HepG2 (cell line): ENCODE results near the gene IQUB. TPM values are rescaled to one million over a fixed set of nuclear protein-coding genes. Genes with fewer than 3 reads are reported as not detected.

ENCODE experiments used
- KDM5B ChIP-seq: sonication (generic); formaldehyde crosslinking; IDR thresholded peaks from 2 replicates; pipeline ENCODE4 v1.4.0; 2020; ENCODE audit warnings: missing genetic modification reagents, mild to moderate bottlenecking, borderline replicate concordance
- KLF9 ChIP-seq: IDR thresholded peaks from 2 replicates; pipeline ENCODE4 v1.6.1; 2016; ENCODE audit warnings: low read depth
- MIXL1 ChIP-seq: IDR thresholded peaks from 2 replicates; pipeline ENCODE4 v1.6.1; 2016
- REXO4 ChIP-seq: sonication (generic); formaldehyde crosslinking; IDR thresholded peaks from 2 replicates; pipeline ENCODE4 v1.8.0; 2022; ENCODE audit warnings: missing genetic modification reagents, mild to moderate bottlenecking, borderline replicate concordance
- SNAPC4 ChIP-seq: sonication (generic); formaldehyde crosslinking; IDR thresholded peaks from 2 replicates; pipeline ENCODE4 v1.4.0; 2020; ENCODE audit warnings: mild to moderate bottlenecking, missing genetic modification reagents
- ZNF20 ChIP-seq: sonication (generic); formaldehyde crosslinking; IDR thresholded peaks from 2 replicates; pipeline ENCODE4 v1.4.0; 2020; ENCODE audit warnings: mild to moderate bottlenecking, moderate library complexity, missing genetic modification reagents
- ZNF33A ChIP-seq: sonication (generic); formaldehyde crosslinking; IDR thresholded peaks from 2 replicates; pipeline ENCODE4 v1.5.1; 2020; ENCODE audit warnings: missing genetic modification reagents, mild to moderate bottlenecking, moderate library complexity, borderline replicate concordance
- ZNF407 ChIP-seq: sonication (generic); formaldehyde crosslinking; IDR thresholded peaks from one replicate; pipeline ENCODE4 v1.5.1; 2020; ENCODE audit warnings: mild to moderate bottlenecking, missing genetic modification reagents; ENCODE audit errors: not compliant biosample characterization
- ZNF460 ChIP-seq: sonication (generic); formaldehyde crosslinking; IDR thresholded peaks from 2 replicates; pipeline ENCODE4 v1.5.1; 2020; ENCODE audit warnings: missing genetic modification reagents, mild to moderate bottlenecking, borderline replicate concordance
- ZNF484 ChIP-seq: sonication (generic); formaldehyde crosslinking; IDR thresholded peaks from 2 replicates; pipeline ENCODE4 v1.5.1; 2020; ENCODE audit warnings: mild to moderate bottlenecking, low read depth, missing genetic modification reagents, borderline replicate concordance
- ZNF672 ChIP-seq: sonication (generic); formaldehyde crosslinking; IDR thresholded peaks from 2 replicates; pipeline ENCODE4 v1.8.1; 2022; ENCODE audit warnings: missing genetic modification reagents
- ZNF761 ChIP-seq: sonication (generic); formaldehyde crosslinking; conservative IDR thresholded peaks from 2 replicates; pipeline ENCODE4 v1.4.0; 2020; ENCODE audit warnings: mild to moderate bottlenecking, missing genetic modification reagents
- ZSCAN9 ChIP-seq: IDR thresholded peaks from 2 replicates; pipeline ENCODE4 v1.6.1; 2016; ENCODE audit warnings: borderline replicate concordance
- polyA plus RNA-seq, 8 experiments: library from polyadenylated mRNA; depleted of rRNA in 3 of 8; stranded (reverse) in 7 of 8; unstranded in 1 of 8; fragments of >200 nt; fragmentation: Illumina TruSeq in 4 of 8; extraction: Trizol in 4 of 8; gene quantifications; 2 replicates each; pipeline versions ENCODE4 v1.2.1 to v1.2.3, GENCODE V29; 2011 to 2016; ENCODE audit warnings: low read depth in 4 of 8, missing spikeins in 1 of 8, mixed read lengths in 1 of 8; ENCODE audit not compliant: insufficient read depth in 1 of 8
- total RNA-seq, 5 experiments: library from RNA; depleted of rRNA; stranded (reverse); fragments of >200 nt; fragmentation: Illumina TruSeq; extraction: Trizol; gene quantifications; 2 replicates each; pipeline ENCODE4 v1.2.3, GENCODE V29; 2016; ENCODE audit warnings: low read depth in 1 of 5
- TF ChIP-seq, protein P1 (sequence below): sonication (generic); formaldehyde crosslinking; IDR thresholded peaks from 2 replicates; pipeline ENCODE4 v1.4.0; 2020; ENCODE audit warnings: mild to moderate bottlenecking, missing genetic modification reagents

The IQUB gene
- total and polyA plus RNA-seq, 2 of the 13 experiments (the other 11 are each of a cell fraction or from before 2014, with no cell fraction given): 0.07 TPM; not detected in 1

- TF ChIP-seq SNAPC4 (CRISPR knock-in tag) (no peak), ZNF460 (CRISPR knock-in tag) (no peak), ZNF761 (no peak), KDM5B (CRISPR knock-in tag) (no peak), MIXL1 (CRISPR knock-in tag) (no peak), ZNF672 (CRISPR knock-in tag) (no peak), KLF9 (CRISPR knock-in tag) (no peak), ZNF407 (CRISPR knock-in tag) (no peak), REXO4 (CRISPR knock-in tag) (no peak), ZNF484 (CRISPR knock-in tag) (no peak), ZSCAN9 (no peak), ZNF33A (no peak), ZNF20 (no peak)
- TF ChIP-seq, protein P1, sequence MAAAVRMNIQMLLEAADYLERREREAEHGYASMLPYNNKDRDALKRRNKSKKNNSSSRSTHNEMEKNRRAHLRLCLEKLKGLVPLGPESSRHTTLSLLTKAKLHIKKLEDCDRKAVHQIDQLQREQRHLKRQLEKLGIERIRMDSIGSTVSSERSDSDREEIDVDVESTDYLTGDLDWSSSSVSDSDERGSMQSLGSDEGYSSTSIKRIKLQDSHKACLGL: no peak
- TF ChIP-seq, all 625 proteins: peak for 0
Measured at GRCh38 chr7:123417580-123417979, 116.8 kb downstream of the IQUB start (continued).
